DMS79 treated with DMSO at 0.1 percent for 48 hours (cell line): ENCODE data around the gene ANKS1A.
A peak's percentile ranks its signal among the peaks of the same experiment; 100 is the strongest.
"Not testable (repeated sequence)": the region's sequence is repeated elsewhere in the genome, so short reads cannot be mapped to it uniquely, and the experiment has no call there.

ENCODE experiments used
- DNase-seq: peaks from one replicate; lab custom pipeline; 2025; lab: John Stamatoyannopoulos, UW

Gene ANKS1A

DNA sequence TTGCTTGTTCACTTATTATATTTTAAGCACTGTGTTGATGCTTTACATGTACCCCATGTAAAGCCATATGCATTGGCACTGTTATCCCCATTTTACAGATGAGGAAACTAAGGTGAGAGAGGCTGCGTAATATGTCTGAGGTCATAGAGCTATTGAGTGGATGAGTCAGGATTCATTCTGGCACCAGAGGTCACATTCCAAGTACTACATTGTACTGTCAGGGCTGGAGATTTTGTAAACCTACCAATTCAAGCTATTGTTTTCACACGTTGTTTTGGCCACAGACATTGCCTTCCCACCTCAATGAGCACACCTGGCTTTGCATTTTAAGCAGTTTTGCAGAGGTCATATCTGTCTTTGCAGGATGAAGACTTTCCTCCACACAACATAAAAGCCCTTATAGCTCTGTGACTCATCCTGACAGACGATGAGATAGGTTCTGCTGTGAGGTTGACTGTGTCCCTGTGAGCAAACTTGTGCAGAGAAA lies 33.2 kb downstream of the ANKS1A start:
- no peak for DNase-seq

- peak; percentile 85 for DNase-seq
These were observed 36.0 kb downstream of the ANKS1A start for GRCh38 chr6:34924831-34925625.

DNA sequence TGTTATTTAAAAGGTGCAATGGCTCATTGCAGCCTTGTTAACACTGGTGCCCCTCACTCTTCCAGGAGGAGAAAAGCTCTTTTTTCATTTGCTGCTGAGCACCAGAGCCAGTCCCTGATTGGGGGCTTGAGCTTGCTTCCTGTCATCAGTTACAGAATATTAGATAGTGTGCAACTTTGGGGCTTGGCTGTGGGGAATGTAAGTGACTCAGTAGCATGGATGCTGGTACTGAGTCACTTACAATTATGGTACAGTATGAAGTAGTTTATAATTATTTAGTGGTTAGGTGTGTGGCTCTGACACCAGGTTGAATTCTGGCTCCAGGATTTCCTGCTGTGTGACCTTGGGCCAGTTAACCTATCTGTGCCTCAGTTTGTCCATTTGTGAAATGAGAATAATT lies 37.6 kb downstream of the ANKS1A start:
- DNase-seq: no peak

DNA sequence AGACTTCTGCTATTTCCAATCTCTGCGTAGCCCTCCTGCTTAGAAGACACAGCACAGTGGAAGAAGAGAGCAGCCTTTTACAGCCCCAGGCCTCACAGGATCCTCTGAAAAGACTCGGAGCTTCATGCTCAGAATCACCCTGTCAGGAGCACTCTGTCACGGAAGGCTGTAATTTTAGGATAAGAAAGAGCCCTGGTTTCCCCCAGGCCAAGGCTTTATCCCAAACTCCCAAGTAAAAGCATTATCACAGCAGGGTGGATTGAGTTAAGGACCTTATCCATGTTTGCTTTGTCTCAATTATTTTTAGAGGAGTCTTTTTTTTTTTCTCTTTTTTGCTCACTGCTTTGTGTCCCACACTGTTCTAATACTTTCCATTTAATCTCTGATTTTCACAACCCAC lies 39.2 kb downstream of the ANKS1A start:
- DNase-seq: peak; percentile 88

- DNase-seq: peak; percentile 75
These were observed 39.6 kb downstream of the ANKS1A start for GRCh38 chr6:34928695-34929094.

- peak; percentile 54 for DNase-seq
These were observed 40.4 kb downstream of the ANKS1A start for GRCh38 chr6:34929241-34929978.

- no peak for DNase-seq
These were observed 41.2 kb downstream of the ANKS1A start for GRCh38 chr6:34930221-34930620.

GRCh38 chr6:34932202-34932601 lies 43.1 kb downstream of the ANKS1A start:
- not testable (repeated sequence) for DNase-seq

GRCh38 chr6:34934516-34934915 lies 45.5 kb downstream of the ANKS1A start:
- DNase-seq: peak; percentile 82

DNA sequence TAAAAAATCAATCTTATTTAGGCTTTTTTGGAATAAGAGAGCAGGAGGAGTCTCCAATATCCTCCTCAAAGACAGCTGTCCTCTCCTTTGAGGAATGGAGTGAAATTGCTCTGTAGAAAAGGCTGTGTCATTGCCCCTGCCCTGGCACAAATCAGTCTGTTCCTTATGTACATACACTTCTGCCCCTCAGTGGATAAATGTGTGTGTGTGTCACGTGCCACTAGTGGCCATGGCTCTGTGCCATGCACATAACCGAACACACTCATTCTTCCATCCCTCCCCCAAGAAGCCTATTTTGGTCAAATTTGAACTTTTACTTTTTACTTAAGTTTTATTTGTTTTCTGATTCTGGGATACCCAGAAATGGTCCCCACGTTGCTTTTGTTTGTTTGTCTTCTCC lies 49.2 kb downstream of the ANKS1A start:
- no peak for DNase-seq

DNA sequence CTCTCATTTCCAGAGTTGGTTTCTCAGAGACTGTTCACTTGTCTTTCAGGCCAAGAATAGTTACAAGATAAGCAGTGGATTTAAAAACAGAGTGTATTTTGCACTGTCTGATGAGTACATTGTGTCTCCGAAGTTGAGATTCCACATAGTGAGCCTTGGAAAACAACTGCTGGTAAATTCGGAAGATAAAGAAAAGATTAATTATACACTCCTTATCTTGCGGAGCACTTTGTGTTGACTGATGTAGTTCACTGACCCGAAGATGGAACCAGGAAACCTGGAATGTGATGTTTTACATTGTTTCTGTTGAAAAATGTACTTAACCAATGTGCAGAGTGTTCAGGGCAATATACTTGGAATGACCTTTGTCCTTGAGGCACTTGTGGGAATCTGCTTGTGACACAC lies 51.0 kb downstream of the ANKS1A start:
- no peak for DNase-seq

GRCh38 chr6:34941421-34941820 lies 52.4 kb downstream of the ANKS1A start:
- DNase-seq: no peak

GRCh38 chr6:34945317-34945716 lies 56.3 kb downstream of the ANKS1A start:
- DNase-seq: no peak

- no peak for DNase-seq
These were observed 58.5 kb downstream of the ANKS1A start for GRCh38 chr6:34947561-34947960.

DNA sequence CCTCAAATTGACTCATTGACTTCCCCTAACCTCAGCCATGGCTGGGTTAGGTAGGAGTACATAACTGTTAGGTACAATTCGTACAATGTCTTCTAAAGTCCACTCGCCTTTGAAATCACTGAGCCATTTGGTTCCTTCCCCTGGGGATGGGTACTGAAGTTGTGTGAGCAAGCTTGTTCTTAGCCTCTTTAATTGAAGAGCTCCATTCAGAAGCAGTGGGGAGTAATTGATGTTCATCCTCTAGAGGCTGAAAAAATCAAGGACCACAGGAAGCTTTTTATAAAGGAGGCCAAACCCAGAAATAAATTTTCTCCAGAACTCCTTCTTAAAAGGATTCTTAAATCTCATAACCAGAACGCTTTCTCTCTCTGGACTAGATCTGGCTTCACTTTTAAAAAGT lies 60.6 kb downstream of the ANKS1A start:
- DNase-seq: peak; percentile 83

- no peak for DNase-seq
These were observed 61.8 kb downstream of the ANKS1A start for GRCh38 chr6:34950849-34951248.

DNA sequence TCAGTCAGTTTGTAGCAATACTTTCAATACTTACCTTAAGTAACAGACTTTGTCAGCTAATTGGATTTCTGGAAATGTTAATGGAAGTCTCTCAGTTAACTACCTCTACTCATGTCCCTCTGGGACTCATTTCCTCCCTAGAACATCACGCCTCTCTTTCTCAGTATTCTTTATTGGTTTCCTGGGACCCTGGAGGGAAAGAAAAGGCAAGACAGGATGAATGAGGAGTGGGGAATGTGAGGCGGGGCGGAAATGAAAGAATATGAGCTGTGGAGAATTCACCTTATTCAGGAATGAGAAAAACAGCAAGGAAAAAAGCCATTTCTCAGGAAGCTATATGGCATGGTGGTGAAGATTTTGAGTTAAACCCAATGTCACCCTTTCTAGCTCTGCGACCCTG lies 62.7 kb downstream of the ANKS1A start:
- no peak for DNase-seq

DNA sequence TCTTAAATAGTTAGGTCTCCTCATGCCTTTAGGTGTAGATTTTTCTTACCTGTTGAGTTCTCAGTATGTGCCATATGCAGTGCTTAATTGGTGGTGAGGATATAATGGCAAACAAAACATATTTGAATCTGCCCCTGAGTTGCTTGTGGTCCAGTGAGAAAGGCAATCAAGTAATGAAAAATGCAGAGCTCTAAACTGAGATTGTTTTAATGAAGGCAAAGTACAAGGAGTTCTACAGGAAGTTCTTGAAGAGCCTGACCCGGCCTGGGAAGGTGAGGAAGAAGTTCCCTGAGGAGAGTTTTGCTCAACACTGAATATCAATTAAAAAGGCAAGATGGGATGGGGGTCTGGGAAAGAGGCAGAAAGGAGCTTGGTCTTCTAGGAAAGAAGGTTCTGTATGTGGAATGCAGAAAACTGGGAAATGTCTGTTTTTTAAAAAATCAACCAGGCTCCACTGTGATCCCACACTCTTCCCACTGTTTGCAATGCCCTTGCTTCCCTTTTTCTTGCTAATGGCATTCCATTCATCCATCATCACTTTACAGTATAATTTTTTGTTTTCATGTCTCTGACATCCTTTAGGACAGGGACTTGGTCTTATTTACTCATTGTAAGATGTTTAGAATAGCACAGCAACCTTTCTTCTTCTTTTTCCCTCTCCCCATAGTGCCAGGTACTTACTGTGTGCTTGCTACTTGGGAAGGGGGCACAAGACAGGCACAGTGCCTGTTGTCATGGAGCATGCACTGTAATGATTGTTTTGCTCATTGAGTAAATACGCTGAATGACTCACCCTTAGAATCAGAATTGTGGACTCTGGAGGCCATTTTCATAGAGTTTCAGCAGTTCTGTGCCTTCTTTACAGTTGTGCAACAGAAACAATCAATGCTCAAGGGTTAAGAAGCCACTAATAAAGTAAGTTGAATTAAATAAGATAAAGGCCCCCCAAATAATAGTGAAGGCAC lies 64.3 kb downstream of the ANKS1A start:
- peak; percentile 37 for DNase-seq

DNA sequence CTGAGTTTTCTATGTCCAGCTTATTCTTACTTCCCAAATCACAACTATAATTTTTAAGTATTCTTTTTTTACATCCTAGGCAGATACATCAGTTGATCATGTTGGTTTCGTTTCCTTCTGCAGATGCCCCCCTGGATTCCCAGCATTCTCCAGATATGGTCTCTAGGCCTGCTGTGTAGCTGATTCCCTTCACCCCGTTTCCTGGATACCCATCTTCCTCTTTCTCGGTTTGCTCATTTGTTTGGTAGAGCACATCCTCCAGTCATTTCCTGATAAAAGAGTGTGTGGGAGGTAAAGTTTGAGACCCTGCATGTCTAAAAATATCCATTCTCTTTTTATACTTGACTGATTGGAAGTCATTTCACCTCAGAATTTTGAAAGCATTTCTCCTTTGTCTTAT lies 66.4 kb downstream of the ANKS1A start:
- DNase-seq: no peak

GRCh38 chr6:34957231-34957783 lies 68.3 kb downstream of the ANKS1A start:
- DNase-seq: peak; percentile 78

- no peak for DNase-seq
These were observed 69.7 kb downstream of the ANKS1A start for GRCh38 chr6:34958734-34959133.

- no peak for DNase-seq
These were observed 70.2 kb downstream of the ANKS1A start for GRCh38 chr6:34959224-34959623.
